ENCODE measurements around the gene SLC45A2. TPM values are rescaled to one million over a fixed set of nuclear protein-coding genes. Genes with fewer than 3 reads are reported as not detected.

Gene SLC45A2
- total RNA-seq, 1 donor from 2014 or later: not detected

DNA sequence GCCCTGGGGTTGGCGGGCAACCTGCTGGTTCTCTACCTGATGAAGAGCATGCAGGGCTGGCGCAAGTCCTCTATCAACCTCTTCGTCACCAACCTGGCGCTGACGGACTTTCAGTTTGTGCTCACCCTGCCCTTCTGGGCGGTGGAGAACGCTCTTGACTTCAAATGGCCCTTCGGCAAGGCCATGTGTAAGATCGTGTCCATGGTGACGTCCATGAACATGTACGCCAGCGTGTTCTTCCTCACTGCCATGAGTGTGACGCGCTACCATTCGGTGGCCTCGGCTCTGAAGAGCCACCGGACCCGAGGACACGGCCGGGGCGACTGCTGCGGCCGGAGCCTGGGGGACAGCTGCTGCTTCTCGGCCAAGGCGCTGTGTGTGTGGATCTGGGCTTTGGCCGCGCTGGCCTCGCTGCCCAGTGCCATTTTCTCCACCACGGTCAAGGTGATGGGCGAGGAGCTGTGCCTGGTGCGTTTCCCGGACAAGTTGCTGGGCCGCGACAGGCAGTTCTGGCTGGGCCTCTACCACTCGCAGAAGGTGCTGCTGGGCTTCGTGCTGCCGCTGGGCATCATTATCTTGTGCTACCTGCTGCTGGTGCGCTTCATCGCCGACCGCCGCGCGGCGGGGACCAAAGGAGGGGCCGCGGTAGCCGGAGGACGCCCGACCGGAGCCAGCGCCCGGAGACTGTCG, 47.3 kb downstream of the SLC45A2 start:
- H3K27me3 ChIP-seq (ENCODE audit: control insufficient read depth, insufficient read depth, low read length): peaks cover 27% of the 10 kb centered on the region

DNA sequence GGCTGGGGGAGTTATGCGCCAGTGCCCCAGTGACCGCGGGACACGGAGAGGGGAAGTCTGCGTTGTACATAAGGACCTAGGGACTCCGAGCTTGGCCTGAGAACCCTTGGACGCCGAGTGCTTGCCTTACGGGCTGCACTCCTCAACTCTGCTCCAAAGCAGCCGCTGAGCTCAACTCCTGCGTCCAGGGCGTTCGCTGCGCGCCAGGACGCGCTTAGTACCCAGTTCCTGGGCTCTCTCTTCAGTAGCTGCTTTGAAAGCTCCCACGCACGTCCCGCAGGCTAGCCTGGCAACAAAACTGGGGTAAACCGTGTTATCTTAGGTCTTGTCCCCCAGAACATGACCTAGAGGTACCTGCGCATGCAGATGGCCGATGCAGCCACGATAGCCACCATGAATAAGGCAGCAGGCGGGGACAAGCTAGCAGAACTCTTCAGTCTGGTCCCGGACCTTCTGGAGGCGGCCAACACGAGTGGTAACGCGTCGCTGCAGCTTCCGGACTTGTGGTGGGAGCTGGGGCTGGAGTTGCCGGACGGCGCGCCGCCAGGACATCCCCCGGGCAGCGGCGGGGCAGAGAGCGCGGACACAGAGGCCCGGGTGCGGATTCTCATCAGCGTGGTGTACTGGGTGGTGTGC, 48.0 kb downstream of the SLC45A2 start, which contains the start of gene RXFP3:
Gene RXFP3, plus strand, starts transcription at position 6 of the 636 bp plus-strand sequence. Its CDS starts 355 bp downstream, at position 361.
- H3K36me3 ChIP-seq (ENCODE audit: control insufficient read depth, insufficient read depth, low read length): no peaks in the 10 kb centered on the region
- TF ChIP-seq, protein P1, sequence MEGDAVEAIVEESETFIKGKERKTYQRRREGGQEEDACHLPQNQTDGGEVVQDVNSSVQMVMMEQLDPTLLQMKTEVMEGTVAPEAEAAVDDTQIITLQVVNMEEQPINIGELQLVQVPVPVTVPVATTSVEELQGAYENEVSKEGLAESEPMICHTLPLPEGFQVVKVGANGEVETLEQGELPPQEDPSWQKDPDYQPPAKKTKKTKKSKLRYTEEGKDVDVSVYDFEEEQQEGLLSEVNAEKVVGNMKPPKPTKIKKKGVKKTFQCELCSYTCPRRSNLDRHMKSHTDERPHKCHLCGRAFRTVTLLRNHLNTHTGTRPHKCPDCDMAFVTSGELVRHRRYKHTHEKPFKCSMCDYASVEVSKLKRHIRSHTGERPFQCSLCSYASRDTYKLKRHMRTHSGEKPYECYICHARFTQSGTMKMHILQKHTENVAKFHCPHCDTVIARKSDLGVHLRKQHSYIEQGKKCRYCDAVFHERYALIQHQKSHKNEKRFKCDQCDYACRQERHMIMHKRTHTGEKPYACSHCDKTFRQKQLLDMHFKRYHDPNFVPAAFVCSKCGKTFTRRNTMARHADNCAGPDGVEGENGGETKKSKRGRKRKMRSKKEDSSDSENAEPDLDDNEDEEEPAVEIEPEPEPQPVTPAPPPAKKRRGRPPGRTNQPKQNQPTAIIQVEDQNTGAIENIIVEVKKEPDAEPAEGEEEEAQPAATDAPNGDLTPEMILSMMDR (IDR thresholded peaks at IDR 0.05; ENCODE audit: insufficient read depth, low read length, severe bottlenecking): no peak
- no peak for FAIRE-seq
- H3K27me3 ChIP-seq (ENCODE audit: control insufficient read depth, insufficient read depth, low read length): peaks cover 27% of the 10 kb centered on the region
- peak within 1 kb of the TSS; percentile 15 for H3K4me3 ChIP-seq (ENCODE audit: low read depth, low read length)
- no peak for DNase-seq (ENCODE audit: low read depth)

More for the DNA sequence above, 47.3 kb downstream of the SLC45A2 start:
- Histone ChIP-seq H3K36me3 (ENCODE audit: control insufficient read depth, insufficient read depth, low read length) (no peaks in the 10 kb centered on the region), H3K4me3 (ENCODE audit: low read depth, low read length) (no peak overlapping the region)
- TF ChIP-seq, protein P1 (IDR thresholded peaks at IDR 0.05; ENCODE audit: insufficient read depth, low read length, severe bottlenecking): no peak
- DNase-seq (ENCODE audit: low read depth) (no peak), FAIRE-seq (peak; percentile 32)

DNA sequence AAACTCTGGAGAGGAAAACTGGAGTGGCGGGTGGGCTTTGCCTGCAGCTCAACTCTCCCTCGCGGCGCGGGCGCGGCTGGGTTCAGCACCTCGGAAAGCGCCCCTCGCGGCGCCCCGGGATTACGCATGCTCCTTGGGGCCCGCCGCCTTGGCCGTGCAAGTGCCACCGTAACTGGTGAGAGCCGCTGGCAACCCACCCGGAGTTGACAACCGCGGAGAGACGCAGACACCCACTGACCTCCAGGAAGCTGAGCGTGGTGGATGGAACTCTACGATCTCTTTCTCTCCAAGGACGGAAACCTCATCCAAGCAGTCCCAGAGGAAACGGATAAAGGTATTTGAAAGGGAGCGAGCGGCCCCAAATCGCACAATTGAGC, 48.5 kb downstream of the SLC45A2 start:
- FAIRE-seq: no peak
- peak; percentile 4 for DNase-seq (ENCODE audit: low read depth)
- Histone ChIP-seq H3K36me3 (ENCODE audit: control insufficient read depth, insufficient read depth, low read length) (no peaks in the 10 kb centered on the region), H3K4me3 (ENCODE audit: low read depth, low read length) (peak overlapping the region; percentile 15), H3K27me3 (ENCODE audit: control insufficient read depth, insufficient read depth, low read length) (peaks cover 27% of the 10 kb centered on the region)
- TF ChIP-seq, protein P1 (IDR thresholded peaks at IDR 0.05; ENCODE audit: insufficient read depth, low read length, severe bottlenecking): peak; percentile 13

DNA sequence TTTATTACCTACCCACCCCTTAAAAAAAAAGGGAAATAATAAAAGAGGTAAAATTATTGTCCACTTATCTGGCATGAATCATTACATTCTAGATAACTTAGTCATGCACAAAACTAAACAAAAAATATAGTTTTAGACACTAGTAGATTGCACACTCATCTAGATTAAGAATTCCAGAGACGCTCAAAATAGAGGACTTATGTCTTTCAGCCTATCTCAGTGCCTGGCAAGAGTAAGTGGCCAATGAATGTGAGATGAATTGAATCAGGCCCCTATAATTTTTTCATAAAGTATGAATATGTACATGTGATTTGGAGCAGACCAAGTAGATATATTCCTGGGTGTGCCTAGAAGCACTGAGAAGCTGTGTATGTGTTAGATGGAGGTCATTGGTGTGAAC, 50.3 kb downstream of the SLC45A2 start:
- H3K4me3 ChIP-seq (ENCODE audit: low read depth, low read length): no peak overlapping the region
- TF ChIP-seq, protein P1 (IDR thresholded peaks at IDR 0.05; ENCODE audit: insufficient read depth, low read length, severe bottlenecking): no peak
- H3K36me3 ChIP-seq (ENCODE audit: control insufficient read depth, insufficient read depth, low read length): no peaks in the 10 kb centered on the region
- DNase-seq (ENCODE audit: low read depth): no peak
- H3K27me3 ChIP-seq (ENCODE audit: control insufficient read depth, insufficient read depth, low read length): peaks cover 25% of the 10 kb centered on the region
- no peak for FAIRE-seq

DNA sequence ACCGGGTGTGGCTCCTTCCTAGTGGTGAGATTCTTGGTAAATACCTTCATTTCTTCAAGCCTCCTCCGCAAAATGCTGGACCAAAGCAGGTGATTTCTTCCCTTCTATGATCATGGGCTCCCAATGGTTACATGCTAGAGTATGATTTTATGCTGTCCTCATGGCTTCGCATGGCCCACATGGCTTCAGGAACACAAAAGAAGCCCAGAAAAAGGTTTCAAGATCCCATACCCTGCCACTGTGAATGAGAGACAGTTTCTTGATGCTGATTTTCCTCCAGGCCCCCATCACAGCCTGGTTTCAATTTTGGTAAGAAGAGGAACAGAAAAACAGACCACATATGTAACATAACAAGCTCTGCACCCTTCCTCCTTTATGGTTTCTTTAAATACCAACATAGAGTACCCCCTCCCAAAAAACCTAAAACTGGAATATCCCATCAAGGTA, 50.7 kb downstream of the SLC45A2 start:
- H3K27me3 ChIP-seq (ENCODE audit: control insufficient read depth, insufficient read depth, low read length): peaks cover 23% of the 10 kb centered on the region
- no peak overlapping the region for H3K4me3 ChIP-seq (ENCODE audit: low read depth, low read length)
- H3K36me3 ChIP-seq (ENCODE audit: control insufficient read depth, insufficient read depth, low read length): no peaks in the 10 kb centered on the region
- no peak for FAIRE-seq
- TF ChIP-seq, protein P1 (IDR thresholded peaks at IDR 0.05; ENCODE audit: insufficient read depth, low read length, severe bottlenecking): no peak
- DNase-seq (ENCODE audit: low read depth): no peak
